ENCODE measurements around the gene MBD5. TPM values are rescaled to one million over a fixed set of nuclear protein-coding genes. Genes with fewer than 3 reads are reported as not detected.
A peak's percentile ranks its signal among the peaks of the same experiment; 100 is the strongest.
"Not testable (repeated sequence)": the region's sequence is repeated elsewhere in the genome, so short reads cannot be mapped to it uniquely, and the experiment has no call there.

The MBD5 gene
- total RNA-seq, 2 donors from 2014 or later: 20.8 to 33.5 TPM

DNA sequence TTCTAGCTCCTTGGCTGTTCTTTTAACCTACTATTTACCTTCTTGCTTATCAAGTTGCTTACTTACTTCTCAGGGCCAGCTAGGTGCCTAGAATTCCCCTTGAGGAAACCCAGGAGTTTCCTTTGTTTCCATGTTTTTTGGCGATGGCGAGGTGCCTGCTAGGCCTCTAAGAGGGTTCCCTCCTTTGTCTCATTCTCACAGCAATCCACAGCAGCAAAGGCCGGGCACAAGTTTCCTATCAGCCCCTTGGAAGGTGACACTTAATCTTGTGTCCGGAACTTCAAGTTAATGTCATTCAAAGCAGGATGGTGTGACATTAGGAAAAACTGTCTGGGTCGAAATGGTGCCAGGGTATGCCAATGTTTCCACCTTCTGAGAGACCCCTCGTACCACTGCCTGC is 521.7 kb downstream of the MBD5 start:
- no peak for ATAC-seq
- WGBS, 2 donors: 66 to 72% methylated on average over 6 of the region's 6 CpGs
- Histone ChIP-seq H3K36me3 (replicated peaks in 1 of 2; ENCODE audit: insufficient read depth in 1 of 2, low read depth in 2 of 2) (no peaks in the 10 kb centered on the region), H3K27me3 (no peaks in the 10 kb centered on the region), H3K4me1 (no peaks in the 10 kb centered on the region), H3K4me3 (no peak overlapping the region), H3K9me3 (no peaks in the 10 kb centered on the region), H3K27ac (no peak overlapping the region)
- DNase-seq: no peak
- intact Hi-C loops (cut with DNase I): no loop called here
- TF ChIP-seq POLR2A (IDR thresholded peaks at IDR 0.05): no peak
- TF ChIP-seq, protein P1, sequence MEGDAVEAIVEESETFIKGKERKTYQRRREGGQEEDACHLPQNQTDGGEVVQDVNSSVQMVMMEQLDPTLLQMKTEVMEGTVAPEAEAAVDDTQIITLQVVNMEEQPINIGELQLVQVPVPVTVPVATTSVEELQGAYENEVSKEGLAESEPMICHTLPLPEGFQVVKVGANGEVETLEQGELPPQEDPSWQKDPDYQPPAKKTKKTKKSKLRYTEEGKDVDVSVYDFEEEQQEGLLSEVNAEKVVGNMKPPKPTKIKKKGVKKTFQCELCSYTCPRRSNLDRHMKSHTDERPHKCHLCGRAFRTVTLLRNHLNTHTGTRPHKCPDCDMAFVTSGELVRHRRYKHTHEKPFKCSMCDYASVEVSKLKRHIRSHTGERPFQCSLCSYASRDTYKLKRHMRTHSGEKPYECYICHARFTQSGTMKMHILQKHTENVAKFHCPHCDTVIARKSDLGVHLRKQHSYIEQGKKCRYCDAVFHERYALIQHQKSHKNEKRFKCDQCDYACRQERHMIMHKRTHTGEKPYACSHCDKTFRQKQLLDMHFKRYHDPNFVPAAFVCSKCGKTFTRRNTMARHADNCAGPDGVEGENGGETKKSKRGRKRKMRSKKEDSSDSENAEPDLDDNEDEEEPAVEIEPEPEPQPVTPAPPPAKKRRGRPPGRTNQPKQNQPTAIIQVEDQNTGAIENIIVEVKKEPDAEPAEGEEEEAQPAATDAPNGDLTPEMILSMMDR (IDR thresholded peaks at IDR 0.05): no peak

DNA sequence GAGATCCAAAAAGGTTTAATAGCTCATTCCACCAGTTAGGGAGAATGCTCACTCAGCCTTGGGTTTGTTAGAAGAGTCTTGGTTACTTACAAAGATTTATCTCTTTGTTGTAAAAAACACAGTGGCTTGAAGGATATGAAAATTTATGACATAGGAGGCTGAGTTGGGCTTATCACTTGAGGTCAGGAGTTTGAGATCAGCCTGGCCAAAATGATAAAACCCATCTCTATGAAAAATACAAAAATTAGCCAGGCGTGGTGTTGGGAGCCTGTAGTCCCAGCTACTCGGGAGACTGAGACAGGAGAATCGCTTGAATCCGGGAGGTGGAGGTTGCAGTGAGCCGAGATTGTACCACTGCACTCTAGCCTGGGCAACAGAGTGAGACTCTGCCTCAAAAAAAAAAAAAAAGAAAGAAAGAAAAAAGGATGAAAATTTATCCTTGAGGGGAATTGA is 522.2 kb downstream of the MBD5 start:
- H3K4me3 ChIP-seq; H3K27me3 ChIP-seq; H3K9me3 ChIP-seq; H3K4me1 ChIP-seq; H3K36me3 ChIP-seq (replicated peaks in 1 of 2; ENCODE audit: insufficient read depth in 1 of 2, low read depth in 2 of 2); DNase-seq; intact Hi-C loops (cut with DNase I); ATAC-seq; H3K27ac ChIP-seq: not testable (repeated sequence)
- 84 to 87% methylated on average over 5 of the region's 5 CpGs for WGBS, 2 donors

DNA sequence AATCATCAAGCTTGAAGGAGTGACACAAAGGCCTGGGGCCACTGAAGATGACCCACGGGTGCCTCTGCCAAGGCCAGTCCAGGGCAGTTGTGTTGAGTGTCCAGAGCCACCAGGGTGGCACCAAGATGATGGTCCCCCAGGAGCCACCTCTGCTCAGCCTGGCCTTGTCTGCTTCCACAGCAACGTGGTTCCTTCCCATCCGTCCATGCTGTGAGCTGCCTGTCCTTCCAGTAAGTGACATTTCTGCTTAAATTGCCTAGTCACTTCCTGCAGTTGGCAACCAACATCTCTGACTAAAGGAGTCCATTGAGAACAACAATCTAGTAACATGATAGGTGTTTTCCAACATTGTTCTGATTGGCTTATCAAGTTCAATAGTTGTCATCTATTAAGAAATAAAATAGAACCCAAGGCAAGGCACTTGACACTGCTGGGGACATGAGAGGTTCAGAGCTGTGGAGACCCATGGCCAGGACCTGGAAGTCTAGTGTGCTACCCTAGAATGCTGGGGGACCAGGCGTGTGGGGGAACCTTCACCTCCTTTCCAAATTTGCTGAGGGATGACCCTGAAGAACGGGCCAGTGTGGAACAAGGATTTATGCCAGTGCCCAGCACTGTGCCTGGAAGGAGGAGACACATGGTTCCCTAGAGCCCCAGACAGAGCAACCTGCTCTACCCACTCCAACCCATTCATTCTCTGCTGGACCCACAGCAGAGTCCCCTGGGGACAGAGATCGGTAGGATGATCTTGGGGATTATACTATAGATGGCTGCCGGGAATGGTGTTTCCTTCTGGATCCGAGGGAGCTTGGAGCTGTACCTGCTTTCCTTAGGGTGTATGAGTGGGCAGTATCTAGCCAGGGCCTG is 524.7 kb downstream of the MBD5 start:
- no peak for DNase-seq
- Histone ChIP-seq H3K36me3 (replicated peaks in 1 of 2; ENCODE audit: insufficient read depth in 1 of 2, low read depth in 2 of 2) (no peaks in the 10 kb centered on the region), H3K4me3 (no peak overlapping the region), H3K27ac (no peak overlapping the region), H3K4me1 (no peaks in the 10 kb centered on the region), H3K27me3 (no peaks in the 10 kb centered on the region), H3K9me3 (no peaks in the 10 kb centered on the region)
- intact Hi-C loops (cut with DNase I): no loop called here
- TF ChIP-seq, protein P1 (IDR thresholded peaks at IDR 0.05): no peak
- TF ChIP-seq POLR2A (IDR thresholded peaks at IDR 0.05): no peak
- 79 to 95% methylated on average over 5 to 8 of the region's 8 CpGs for WGBS, 2 donors
- ATAC-seq: no peak

DNA sequence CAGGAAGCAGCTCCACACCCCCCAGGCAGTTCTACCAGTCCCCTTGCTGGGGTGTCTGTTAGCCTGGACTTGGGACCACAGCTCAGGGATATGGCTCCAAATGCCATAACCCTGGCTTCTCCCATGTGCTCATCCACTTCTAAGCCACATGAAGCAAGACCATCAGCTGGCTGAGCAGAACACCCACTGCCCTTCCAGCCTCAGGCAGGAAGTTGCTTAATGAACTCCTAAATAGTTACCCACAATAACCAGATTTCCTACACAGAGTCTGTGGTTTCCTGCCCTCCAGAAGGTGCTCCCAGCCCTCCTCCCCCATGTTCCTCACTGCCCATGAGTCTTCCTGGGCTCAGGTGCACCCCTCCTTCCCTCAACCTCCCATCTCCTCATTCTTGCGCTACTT is 525.4 kb downstream of the MBD5 start:
- H3K27me3 ChIP-seq: no peaks in the 10 kb centered on the region
- no peaks in the 10 kb centered on the region for H3K4me1 ChIP-seq
- WGBS, 2 donors: 79 to 83% methylated on average over 1 of the region's 1 CpG
- ATAC-seq (no peak), DNase-seq (peak in 1 of 4 donors; percentile 8)
- no peaks in the 10 kb centered on the region for H3K9me3 ChIP-seq
- TF ChIP-seq, protein P1 (IDR thresholded peaks at IDR 0.05): no peak
- intact Hi-C loops (cut with DNase I): no loop called here
- no peaks in the 10 kb centered on the region for H3K36me3 ChIP-seq (replicated peaks in 1 of 2; ENCODE audit: insufficient read depth in 1 of 2, low read depth in 2 of 2)
- no peak overlapping the region for H3K4me3 ChIP-seq
- H3K27ac ChIP-seq: no peak overlapping the region

DNA sequence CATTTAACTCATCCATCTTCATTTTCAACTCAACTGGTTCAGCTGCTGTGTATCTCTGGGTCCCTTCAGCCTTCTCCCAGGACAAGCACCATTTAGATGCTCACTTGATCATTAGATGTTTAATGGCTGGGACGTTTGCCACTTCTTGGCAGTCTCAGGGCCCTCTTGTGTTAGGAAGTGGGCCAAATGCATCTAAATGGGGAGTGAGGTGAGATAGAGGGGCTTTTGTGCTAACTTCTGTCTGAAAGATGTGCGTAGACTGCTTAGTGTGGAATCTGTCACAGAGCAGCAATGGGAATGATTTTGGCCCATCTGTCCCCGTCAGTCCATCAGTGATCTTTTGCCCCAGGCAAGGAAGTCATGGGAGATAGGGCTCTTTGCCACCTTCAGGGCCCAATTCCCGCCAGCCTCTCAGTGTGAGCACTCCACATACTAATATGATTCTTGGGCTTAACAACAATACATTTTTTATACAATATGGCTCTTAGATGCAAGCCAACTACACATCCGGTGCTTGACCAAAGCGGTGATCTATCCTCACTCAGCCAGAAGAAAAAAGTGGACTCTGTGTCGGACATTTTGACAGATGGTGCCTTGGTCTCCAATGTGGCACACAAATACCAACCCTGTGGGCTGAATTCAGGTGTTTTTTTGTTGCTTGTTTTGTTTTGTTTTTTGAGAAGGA is 528.0 kb downstream of the MBD5 start:
- no peak for ATAC-seq
- no peak for TF ChIP-seq POLR2A (IDR thresholded peaks at IDR 0.05)
- TF ChIP-seq, protein P1 (IDR thresholded peaks at IDR 0.05): no peak
- Histone ChIP-seq H3K27me3 (no peaks in the 10 kb centered on the region), H3K4me1 (no peaks in the 10 kb centered on the region), H3K27ac (no peak overlapping the region), H3K36me3 (replicated peaks in 1 of 2; ENCODE audit: insufficient read depth in 1 of 2, low read depth in 2 of 2) (no peaks in the 10 kb centered on the region), H3K9me3 (no peaks in the 10 kb centered on the region), H3K4me3 (no peak overlapping the region)
- WGBS, 2 donors: 77 to 87% methylated on average over 7 of the region's 7 CpGs
- intact Hi-C loops (cut with DNase I): no loop called here
- DNase-seq: no peak
